Effector memory CD8-positive, alpha-beta T cell (primary cell): Measurements from ENCODE around the gene PDIA6.

ENCODE experiments used
- ATAC-seq: fragments of 150-1000 bp; cut with Tn5 transposase; replicated peaks from 2 replicates; pipeline ENCODE4 v1.10.0; 2021; ENCODE audit warnings: mild to moderate bottlenecking, moderate library complexity
- DNase-seq, 3 experiments: peaks; one replicate each; pipeline ENCODE4 v3.0.0; 2021
- H3K27ac Mint-ChIP-seq, 2 donors: one replicate each; pipeline ENCODE4 v1.8.0; 2022; ENCODE audit warnings: mild to moderate bottlenecking in 2 of 2, mixed read lengths in 2 of 2, moderate library complexity in 2 of 2
- H3K27me3 Mint-ChIP-seq, 2 donors: one replicate each; pipeline ENCODE4 v1.8.0; 2022; ENCODE audit warnings: mixed read lengths in 2 of 2
- H3K36me3 Mint-ChIP-seq: one replicate; pipeline ENCODE4 v1.8.0; 2022; ENCODE audit warnings: mild to moderate bottlenecking, moderate library complexity, mixed read lengths; ENCODE audit not compliant: insufficient read depth
- H3K4me1 Mint-ChIP-seq, 2 donors: one replicate each; pipeline ENCODE4 v1.8.0; 2022; ENCODE audit warnings: low read depth in 2 of 2, mixed read lengths in 2 of 2
- H3K4me3 Mint-ChIP-seq, 2 donors: one replicate each; pipeline ENCODE4 v1.8.0; 2022; ENCODE audit warnings: mild to moderate bottlenecking in 2 of 2, mixed read lengths in 2 of 2, moderate library complexity in 2 of 2
- H3K9me3 Mint-ChIP-seq, 2 donors: one replicate each; pipeline ENCODE4 v1.8.0; 2022; ENCODE audit warnings: mixed read lengths in 2 of 2

The PDIA6 gene

DNA sequence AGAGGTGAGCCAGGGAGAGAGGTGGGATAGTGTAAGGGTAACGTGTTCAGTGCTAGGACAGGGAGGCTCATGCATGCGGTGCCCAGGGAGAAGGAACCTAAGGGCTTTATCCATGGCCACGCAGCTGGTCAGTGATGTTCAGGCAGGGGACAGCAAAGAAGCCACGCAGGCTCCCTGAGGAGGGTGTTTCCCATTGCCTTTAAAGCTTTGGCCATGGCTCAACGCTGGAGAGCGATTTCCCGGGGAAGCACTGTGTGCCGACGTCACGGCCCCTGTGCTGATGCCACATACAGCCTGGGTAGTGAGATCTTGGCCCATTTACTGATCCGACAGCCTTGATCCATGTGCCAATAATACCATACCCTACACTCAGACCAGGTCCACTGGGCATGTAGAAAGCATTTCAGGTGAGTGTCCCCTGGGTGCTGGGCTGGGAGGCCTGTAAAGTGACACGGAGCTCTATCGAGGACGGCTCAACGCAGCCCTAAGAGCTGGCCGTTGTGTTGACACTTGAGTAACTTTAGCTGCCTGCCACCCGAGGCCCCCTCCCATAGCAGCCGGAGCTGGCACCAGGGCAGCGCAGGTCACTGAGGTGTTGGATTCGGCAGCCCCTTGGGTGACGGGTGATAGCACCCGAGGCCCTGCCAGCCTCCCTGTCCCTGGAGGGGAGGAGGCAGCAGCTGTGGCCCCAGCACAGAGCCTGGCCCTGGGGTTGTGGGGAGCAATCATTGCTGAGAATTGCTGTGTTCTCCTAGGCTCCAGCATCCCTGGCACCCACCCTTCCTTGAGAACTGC lies 41.4 kb downstream of the PDIA6 start:
- peaks cover 0 to 1% of the 10 kb centered on the region in 2 donors for H3K4me1 Mint-ChIP-seq
- no peaks in the 10 kb centered on the region for H3K9me3 Mint-ChIP-seq
- DNase-seq (no peak), ATAC-seq (no peak)
- no peak overlapping the region for H3K4me3 Mint-ChIP-seq
- H3K27ac Mint-ChIP-seq = no peak overlapping the region
- H3K36me3 Mint-ChIP-seq = peaks cover 3% of the 10 kb centered on the region
- no peaks in the 10 kb centered on the region for H3K27me3 Mint-ChIP-seq

DNA sequence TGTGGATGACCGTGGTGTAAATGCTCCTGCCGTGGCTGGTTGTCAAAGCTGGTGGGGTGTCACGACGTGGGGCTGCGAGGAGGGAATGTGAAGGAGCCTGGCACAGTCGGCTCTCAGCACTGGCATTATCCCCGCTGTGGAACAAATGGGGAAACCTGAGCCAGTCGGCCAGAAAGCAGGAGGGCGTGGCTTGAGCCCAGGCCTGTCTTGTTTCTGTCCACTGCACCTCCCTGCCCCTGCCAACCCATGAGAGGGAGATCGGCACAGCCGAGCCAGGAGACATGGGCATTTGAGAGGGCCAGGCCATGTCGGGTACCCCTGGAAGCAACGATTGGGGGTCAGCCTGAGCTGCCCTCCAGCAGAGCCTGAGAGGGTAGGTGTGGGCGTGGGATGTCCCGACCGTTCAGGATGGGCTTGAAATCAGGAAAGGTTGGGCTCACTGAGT lies 44.5 kb downstream of the PDIA6 start:
- ATAC-seq (no peak), DNase-seq (no peak)
- Mint-ChIP-seq H3K9me3 (no peaks in the 10 kb centered on the region), H3K36me3 (peaks cover 3% of the 10 kb centered on the region), H3K27ac (no peak overlapping the region), H3K4me3 (no peak overlapping the region), H3K27me3 (peaks cover 0 to 6% of the 10 kb centered on the region in 2 donors), H3K4me1 (peaks cover 0 to under 1% of the 10 kb centered on the region in 2 donors)

DNA sequence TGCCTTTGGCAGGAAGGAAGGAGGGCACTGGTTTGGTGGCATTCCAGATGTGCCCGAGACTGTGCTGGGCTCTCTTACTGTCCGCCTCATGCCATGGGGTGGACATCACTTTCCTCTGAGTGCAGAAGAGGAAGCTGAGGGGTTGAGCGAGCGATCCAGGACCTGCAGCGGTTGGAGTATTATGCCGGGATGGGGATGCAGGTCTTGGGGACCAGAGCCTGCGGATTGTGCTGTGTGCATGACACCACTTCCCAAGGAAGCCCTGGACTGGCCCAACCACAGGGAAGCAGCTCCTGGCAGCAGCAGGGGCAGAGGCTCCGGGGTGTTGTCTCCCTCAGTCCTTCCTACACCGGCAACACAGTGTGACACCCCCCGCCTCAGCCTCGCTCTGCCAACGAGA lies 46.7 kb downstream of the PDIA6 start:
- Mint-ChIP-seq H3K9me3 (no peaks in the 10 kb centered on the region), H3K27me3 (peaks cover 0 to 16% of the 10 kb centered on the region in 2 donors), H3K4me3 (no peak overlapping the region), H3K36me3 (peaks cover 3% of the 10 kb centered on the region), H3K4me1 (peaks cover 0 to 3% of the 10 kb centered on the region in 2 donors), H3K27ac (no peak overlapping the region)
- DNase-seq (no peak), ATAC-seq (no peak)

DNA sequence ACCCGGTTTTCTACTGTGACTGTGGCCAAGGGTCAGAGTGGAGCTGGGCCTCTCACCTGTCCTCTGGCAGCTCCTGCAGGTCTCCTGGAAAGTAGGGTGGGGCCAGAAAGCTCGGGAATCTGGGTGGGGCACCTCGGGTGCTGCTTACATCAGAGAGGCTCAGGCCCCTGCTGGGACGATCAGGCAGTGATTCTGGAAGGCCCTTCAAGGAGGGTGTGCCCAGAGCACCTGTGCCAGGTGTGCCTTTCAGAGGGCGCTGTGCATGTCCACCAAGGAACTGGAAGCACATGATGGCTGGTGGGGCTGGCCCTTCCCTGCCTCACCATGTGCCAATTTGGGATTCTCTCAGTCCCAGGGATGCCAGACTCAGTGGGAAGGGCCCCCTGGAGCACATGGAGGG lies 47.1 kb downstream of the PDIA6 start:
- peaks cover 0 to 3% of the 10 kb centered on the region in 2 donors for H3K4me1 Mint-ChIP-seq
- no peak overlapping the region for H3K27ac Mint-ChIP-seq
- peaks cover 3% of the 10 kb centered on the region for H3K36me3 Mint-ChIP-seq
- H3K9me3 Mint-ChIP-seq = no peaks in the 10 kb centered on the region
- H3K4me3 Mint-ChIP-seq = no peak overlapping the region
- peaks cover 0 to 16% of the 10 kb centered on the region in 2 donors for H3K27me3 Mint-ChIP-seq
- no peak for ATAC-seq
- DNase-seq = no peak

DNA sequence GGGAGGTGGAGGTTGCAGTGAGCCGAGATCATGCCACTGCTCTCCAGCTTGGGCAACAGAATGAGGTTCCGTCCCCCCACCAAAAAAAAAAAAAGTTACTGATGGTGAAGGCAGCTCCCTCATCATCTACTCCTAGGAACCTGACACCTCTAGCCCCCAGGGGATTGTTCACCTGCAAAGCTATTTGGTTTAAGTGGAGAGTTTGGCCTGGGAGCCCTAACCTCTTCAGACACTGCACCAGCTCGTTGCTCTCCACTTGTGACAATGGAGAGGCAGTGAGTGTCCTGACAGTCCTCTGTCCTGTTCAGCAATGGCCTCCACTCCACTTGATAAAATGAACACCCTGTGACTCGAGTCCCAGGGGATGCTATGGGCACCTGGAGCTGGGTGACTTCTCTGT lies 47.7 kb downstream of the PDIA6 start:
- no peak overlapping the region for H3K4me3 Mint-ChIP-seq
- peaks cover 3% of the 10 kb centered on the region for H3K36me3 Mint-ChIP-seq
- ATAC-seq (no peak), DNase-seq (no peak)
- H3K4me1 Mint-ChIP-seq = peaks cover 0 to 3% of the 10 kb centered on the region in 2 donors
- no peak overlapping the region for H3K27ac Mint-ChIP-seq
- H3K27me3 Mint-ChIP-seq = peaks cover 0 to 16% of the 10 kb centered on the region in 2 donors
- H3K9me3 Mint-ChIP-seq = no peaks in the 10 kb centered on the region

DNA sequence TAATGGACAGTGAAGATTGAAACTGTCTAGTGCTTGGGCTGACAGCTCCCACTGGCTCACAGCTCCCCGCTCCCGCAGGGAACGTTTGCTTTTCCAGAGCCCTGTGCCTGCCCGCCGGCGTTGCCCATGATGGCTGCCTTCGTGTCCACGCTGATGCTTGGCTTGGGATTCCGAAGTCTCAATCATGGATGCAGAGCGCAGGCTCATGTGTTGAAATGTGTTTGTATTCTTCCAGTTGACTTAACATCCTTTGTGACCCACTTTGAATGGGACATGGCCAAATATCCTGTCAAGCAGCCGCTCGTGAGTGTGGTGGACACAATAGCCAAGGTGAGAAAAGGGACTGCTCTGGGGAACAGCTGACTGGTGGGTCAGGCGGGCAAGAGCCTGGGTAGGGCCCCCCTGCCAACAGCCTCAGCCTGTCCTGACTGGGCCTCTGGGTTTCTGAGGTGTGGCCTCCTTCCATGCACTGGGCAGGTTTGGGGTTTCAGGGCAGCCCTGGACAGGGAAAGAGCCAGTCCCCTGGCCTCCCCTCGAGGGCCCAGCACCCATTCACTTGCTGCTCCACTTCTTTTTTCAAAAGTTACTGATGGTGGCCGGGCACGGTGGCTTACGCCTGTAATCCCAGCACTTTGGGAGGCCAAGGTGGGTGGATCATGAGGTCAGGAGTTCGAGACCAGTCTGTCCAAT lies 48.3 kb downstream of the PDIA6 start:
- no peak overlapping the region for H3K4me3 Mint-ChIP-seq
- peaks cover 3% of the 10 kb centered on the region for H3K36me3 Mint-ChIP-seq
- no peak overlapping the region for H3K27ac Mint-ChIP-seq
- peaks cover 0 to 3% of the 10 kb centered on the region in 2 donors for H3K4me1 Mint-ChIP-seq
- DNase-seq = no peak
- H3K9me3 Mint-ChIP-seq = no peaks in the 10 kb centered on the region
- no peak for ATAC-seq
- H3K27me3 Mint-ChIP-seq = peaks cover 0 to 16% of the 10 kb centered on the region in 2 donors

DNA sequence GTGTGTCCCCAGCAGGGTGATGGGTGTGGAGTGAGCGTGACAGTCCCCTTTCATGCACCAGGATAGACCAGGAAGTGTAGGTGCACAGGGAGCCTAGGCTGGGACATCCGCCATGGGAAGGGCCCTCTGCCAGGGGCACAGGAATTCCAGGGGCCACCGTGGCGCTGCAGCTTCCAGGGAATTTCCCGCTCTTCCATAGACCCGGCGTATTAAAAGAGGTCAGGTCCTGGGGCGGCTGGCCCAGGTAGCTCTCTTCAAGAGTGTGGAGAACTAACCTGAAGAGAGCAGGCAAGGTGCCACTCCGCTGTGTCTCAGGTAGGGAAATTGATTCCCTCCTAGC lies 49.2 kb downstream of the PDIA6 start:
- H3K27ac Mint-ChIP-seq = no peak overlapping the region
- H3K4me3 Mint-ChIP-seq = no peak overlapping the region
- DNase-seq = no peak
- no peak for ATAC-seq
- peaks cover 3% of the 10 kb centered on the region for H3K36me3 Mint-ChIP-seq
- H3K27me3 Mint-ChIP-seq = peaks cover 0 to 16% of the 10 kb centered on the region in 2 donors
- H3K4me1 Mint-ChIP-seq = peaks cover 0 to 3% of the 10 kb centered on the region in 2 donors
- H3K9me3 Mint-ChIP-seq = no peaks in the 10 kb centered on the region

DNA sequence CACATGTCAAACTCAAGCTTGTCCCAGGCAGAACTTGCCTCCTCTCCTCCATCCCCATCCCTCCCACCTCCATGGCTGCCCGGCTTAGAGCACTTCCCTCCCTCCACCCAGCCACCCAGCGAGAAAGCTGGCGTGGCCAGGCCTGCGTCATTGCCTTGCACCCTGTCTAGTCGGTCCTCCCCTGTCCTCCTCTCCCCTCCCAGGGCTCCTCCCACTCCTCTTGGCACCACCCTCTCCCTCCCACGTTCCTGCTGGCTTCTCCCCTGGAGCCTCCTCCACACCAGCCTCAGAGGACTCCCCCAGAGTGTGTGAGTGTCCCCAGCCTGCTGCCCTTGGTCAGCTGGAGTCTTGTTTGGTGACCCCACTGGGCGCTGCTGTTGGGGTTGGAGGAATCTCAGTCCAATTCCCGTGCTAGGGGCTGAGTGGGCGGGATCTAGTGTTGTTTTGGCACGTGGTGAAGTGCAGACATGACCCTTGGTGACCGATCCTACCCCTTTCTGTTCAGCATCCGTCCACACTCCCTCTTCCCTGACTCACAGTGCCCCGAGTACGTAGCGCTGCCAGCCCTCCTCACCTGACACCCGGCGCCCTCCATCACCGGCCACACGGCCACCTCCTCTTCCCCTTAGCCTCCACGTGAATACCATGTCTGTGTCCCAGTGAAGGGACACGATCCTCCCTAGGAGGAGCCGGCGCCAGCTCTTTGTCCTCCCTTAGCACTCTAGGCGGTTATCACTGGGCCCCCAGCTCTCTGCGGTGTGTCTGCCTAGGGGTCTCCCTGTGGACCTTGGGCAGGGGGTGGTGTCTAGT lies 49.7 kb downstream of the PDIA6 start:
- Mint-ChIP-seq H3K27ac (no peak overlapping the region), H3K4me3 (no peak overlapping the region), H3K9me3 (no peaks in the 10 kb centered on the region), H3K4me1 (peaks cover 0 to 3% of the 10 kb centered on the region in 2 donors), H3K36me3 (peaks cover 3% of the 10 kb centered on the region), H3K27me3 (peaks cover 0 to 16% of the 10 kb centered on the region in 2 donors)
- ATAC-seq (no peak), DNase-seq (no peak)

DNA sequence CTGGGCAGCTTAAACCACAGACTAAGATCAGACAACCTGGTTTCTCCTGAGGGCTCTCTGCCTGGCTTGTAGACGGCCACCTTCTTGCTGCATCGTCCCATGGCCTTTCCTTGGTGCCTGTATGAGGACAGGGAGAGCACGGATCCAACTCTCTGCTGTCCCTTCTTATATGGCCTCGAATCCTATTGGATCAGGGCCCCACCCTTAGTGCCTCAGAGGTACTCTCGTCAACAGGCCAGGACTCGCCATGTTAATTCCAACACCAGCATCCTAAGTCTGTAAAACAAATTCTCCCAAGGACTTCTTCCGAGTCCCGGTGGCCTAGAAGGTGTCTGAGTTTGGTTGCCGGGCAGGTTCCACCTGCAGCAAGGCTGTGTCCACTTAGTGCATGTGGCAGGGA lies 51.0 kb downstream of the PDIA6 start:
- DNase-seq (no peak), ATAC-seq (no peak)
- H3K27me3 Mint-ChIP-seq = peaks cover 0 to 16% of the 10 kb centered on the region in 2 donors
- peaks cover 0 to 3% of the 10 kb centered on the region in 2 donors for H3K4me1 Mint-ChIP-seq
- H3K36me3 Mint-ChIP-seq = peaks cover 3% of the 10 kb centered on the region
- H3K9me3 Mint-ChIP-seq = no peaks in the 10 kb centered on the region
- H3K4me3 Mint-ChIP-seq = no peak overlapping the region
- H3K27ac Mint-ChIP-seq = no peak overlapping the region

DNA sequence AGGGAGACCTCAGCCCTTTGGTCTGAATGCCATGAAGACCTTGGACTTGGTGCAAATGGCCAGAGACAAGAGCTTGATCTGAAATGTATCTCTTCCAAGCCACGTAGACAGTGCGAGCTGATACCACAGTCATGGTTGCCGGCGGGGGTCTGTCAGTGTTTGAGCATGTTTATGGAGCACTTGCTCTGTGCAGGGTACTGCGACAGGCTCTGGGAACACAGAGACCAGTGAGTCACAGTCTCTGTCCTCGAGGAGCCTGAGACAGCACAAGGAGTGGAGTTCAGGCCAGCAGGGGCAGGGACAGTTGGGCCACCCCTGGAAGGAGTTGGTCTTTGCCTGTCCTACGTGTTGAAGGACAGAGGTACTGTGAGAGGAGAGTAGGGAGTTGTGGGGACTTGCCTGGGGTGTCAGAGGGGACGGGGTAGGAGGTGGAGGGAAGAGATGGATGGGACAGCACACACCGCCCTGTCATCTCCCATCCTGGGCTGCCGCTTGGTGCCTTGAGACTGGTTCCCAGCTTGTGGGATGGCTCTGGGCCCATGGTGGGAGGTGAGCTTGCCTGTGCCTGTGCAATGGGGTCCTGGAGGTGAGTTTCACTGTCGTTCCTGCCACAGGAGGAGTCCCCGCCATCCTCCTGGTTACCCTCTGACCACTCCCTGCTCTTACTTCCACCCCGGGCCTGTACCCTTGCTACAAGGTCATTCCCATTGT lies 51.6 kb downstream of the PDIA6 start:
- Mint-ChIP-seq H3K27ac (no peak overlapping the region), H3K36me3 (peaks cover 3% of the 10 kb centered on the region), H3K27me3 (peaks cover 0 to 17% of the 10 kb centered on the region in 2 donors), H3K4me3 (no peak overlapping the region), H3K4me1 (peaks cover 0 to 3% of the 10 kb centered on the region in 2 donors), H3K9me3 (no peaks in the 10 kb centered on the region)
- no peak for ATAC-seq
- no peak for DNase-seq

DNA sequence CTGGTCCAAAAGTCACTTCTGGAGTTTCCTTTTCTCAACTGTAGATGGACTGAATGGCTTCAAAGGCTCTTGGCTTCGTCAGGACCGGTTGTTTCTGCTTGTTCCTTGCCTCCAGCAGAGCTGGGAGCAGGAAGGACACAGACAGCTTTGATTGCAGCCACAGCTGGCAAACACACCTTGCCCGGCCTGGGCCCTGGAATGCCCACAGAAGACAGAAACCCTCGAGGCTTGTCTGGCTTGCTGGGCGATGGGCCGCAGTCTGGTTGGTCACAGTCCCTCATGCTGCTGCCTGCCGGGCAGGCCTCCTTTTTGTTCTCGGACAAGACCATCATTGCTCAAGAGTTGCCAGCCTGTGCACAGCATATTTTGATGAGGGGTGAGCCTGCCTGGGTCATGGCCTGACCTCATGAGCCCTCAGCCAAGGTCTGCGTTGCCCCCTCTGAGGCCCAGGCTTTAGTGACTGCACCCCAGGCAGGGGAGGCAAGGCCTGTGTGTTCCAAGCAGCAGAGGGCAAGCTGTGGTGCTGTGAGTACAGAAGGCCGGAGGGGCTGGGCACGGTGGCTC lies 53.4 kb downstream of the PDIA6 start:
- Mint-ChIP-seq H3K27me3 (peaks cover 0 to 25% of the 10 kb centered on the region in 2 donors), H3K9me3 (no peaks in the 10 kb centered on the region), H3K27ac (no peak overlapping the region), H3K4me3 (no peak overlapping the region), H3K4me1 (peaks cover 0 to 3% of the 10 kb centered on the region in 2 donors), H3K36me3 (no peaks in the 10 kb centered on the region)
- DNase-seq (no peak), ATAC-seq (no peak)

DNA sequence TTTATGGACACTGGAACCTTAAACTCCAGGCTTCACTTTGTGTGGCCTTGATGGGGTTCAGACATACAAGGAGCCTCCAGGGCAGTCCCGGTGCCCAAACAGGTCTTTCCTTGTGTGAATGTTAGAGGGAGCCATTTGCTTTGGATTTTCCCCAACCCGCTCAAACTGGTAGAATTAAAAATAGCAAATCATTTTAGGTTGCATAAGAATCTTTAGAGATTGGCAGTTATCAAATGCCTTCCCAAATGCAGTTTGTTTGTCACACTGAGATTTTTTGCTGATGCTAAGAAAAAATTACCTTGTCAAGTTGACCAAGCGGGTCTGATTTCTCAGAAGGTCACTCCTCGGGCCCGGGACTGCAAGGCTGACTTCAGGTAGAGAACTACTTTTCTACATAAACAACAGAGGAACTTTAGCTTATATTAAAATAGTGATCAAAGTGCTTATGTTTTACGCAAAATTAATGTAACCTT lies 54.7 kb downstream of the PDIA6 start:
- H3K36me3 Mint-ChIP-seq = no peaks in the 10 kb centered on the region
- DNase-seq = no peak
- H3K4me3 Mint-ChIP-seq = no peak overlapping the region
- ATAC-seq = no peak
- H3K27ac Mint-ChIP-seq = no peak overlapping the region
- H3K9me3 Mint-ChIP-seq = no peaks in the 10 kb centered on the region
- peaks cover 0 to 24% of the 10 kb centered on the region in 2 donors for H3K27me3 Mint-ChIP-seq
- H3K4me1 Mint-ChIP-seq = no peaks in the 10 kb centered on the region

DNA sequence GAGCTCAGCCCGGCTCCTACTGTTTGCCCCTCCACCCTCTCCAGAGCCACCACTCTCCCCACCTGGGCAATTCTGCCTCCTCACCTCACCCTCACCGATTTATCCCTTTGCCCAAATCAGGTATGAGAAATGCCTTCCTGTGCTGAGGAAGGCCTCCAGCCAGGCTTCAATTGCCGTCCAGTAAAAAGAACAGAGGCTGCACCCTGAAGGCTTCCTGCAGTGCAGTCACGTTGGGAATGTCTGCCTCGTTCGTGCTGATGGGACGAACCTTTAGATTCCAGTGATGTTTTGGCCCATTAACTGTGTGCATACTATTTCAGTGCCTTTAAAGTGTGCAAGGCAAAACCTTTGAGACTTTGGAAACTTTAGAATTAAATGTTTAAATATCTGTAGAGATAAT lies 57.0 kb downstream of the PDIA6 start:
- Mint-ChIP-seq H3K4me3 (no peak overlapping the region), H3K9me3 (no peaks in the 10 kb centered on the region), H3K4me1 (no peaks in the 10 kb centered on the region), H3K27ac (no peak overlapping the region), H3K27me3 (peaks cover 0 to 34% of the 10 kb centered on the region in 2 donors), H3K36me3 (no peaks in the 10 kb centered on the region)
- DNase-seq (no peak), ATAC-seq (no peak)
